H9 (cell line): ENCODE measurements around the gene MTA3. TPM values are rescaled to one million over a fixed set of nuclear protein-coding genes. Genes with fewer than 3 reads are reported as not detected.

Source experiments
- DNase-seq: peaks from one replicate; pipeline ENCODE4 v3.0.0-alpha.2; 2017
- H2AFZ ChIP-seq: one replicate; pipeline ENCODE4 v1.6.1; 2013; ENCODE audit warnings: mild to moderate bottlenecking, low read length, control low read depth, moderate library complexity
- H2AK5ac ChIP-seq: 2 replicates; pipeline ENCODE4 v1.6.1; 2013; ENCODE audit warnings: low read length, control low read depth, mixed read lengths; ENCODE audit not compliant: insufficient read length
- H2BK120ac ChIP-seq: one replicate; pipeline ENCODE4 v1.6.1; 2013; ENCODE audit warnings: low read depth, mild to moderate bottlenecking, low read length, control low read depth, inconsistent platforms; ENCODE audit not compliant: poor library complexity, severe bottlenecking
- H2BK12ac ChIP-seq: 2 replicates; pipeline ENCODE4 v1.6.1; 2013; ENCODE audit warnings: low read length, control low read depth, mixed read lengths, low read depth; ENCODE audit not compliant: insufficient read length
- H2BK15ac ChIP-seq: 2 replicates; pipeline ENCODE4 v1.6.1; 2013; ENCODE audit warnings: low read depth, low read length, control low read depth
- H2BK20ac ChIP-seq: one replicate; pipeline ENCODE4 v1.6.1; 2013; ENCODE audit warnings: low read depth, mild to moderate bottlenecking, low read length, control low read depth, inconsistent platforms; ENCODE audit not compliant: poor library complexity, severe bottlenecking
- H2BK5ac ChIP-seq: 2 replicates; pipeline ENCODE4 v1.6.1; 2013; ENCODE audit warnings: low read length, control low read depth, mixed read lengths; ENCODE audit not compliant: insufficient read length
- H3K14ac ChIP-seq: 2 replicates; pipeline ENCODE4 v1.6.1; 2013; ENCODE audit warnings: low read length, control low read depth; ENCODE audit not compliant: insufficient read depth
- H3K18ac ChIP-seq: 2 replicates; pipeline ENCODE4 v1.6.1; 2013; ENCODE audit warnings: low read depth, mild to moderate bottlenecking, mixed read lengths, low read length, control low read depth; ENCODE audit not compliant: insufficient read length
- H3K23ac ChIP-seq: 2 replicates; pipeline ENCODE4 v1.6.1; 2013; ENCODE audit warnings: low read length, control low read depth, mixed read lengths, low read depth; ENCODE audit not compliant: insufficient read length
- H3K23me2 ChIP-seq: 2 replicates; pipeline ENCODE4 v1.6.1; 2013; ENCODE audit warnings: low read depth, mild to moderate bottlenecking, mixed read lengths, low read length, control low read depth; ENCODE audit not compliant: insufficient read length, poor library complexity, severe bottlenecking
- H3K27ac ChIP-seq: 2 replicates; pipeline ENCODE4 v1.5.1; 2013; ENCODE audit warnings: low read length, control low read depth, mixed read lengths, low read depth; ENCODE audit not compliant: insufficient read length
- H3K27me3 ChIP-seq: 2 replicates; pipeline ENCODE4 v1.6.1; 2013; ENCODE audit warnings: low read length, control low read depth, inconsistent platforms; ENCODE audit not compliant: insufficient read depth
- H3K4ac ChIP-seq: 2 replicates; pipeline ENCODE4 v1.6.1; 2013; ENCODE audit warnings: low read depth, mild to moderate bottlenecking, control low read depth, inconsistent platforms, low read length, moderate library complexity
- H3K4me1 ChIP-seq: 2 replicates; pipeline ENCODE4 v1.6.1; 2013; ENCODE audit warnings: low read length, control low read depth, inconsistent platforms; ENCODE audit not compliant: insufficient read depth
- H3K4me2 ChIP-seq: 2 replicates; pipeline ENCODE4 v1.6.1; 2013; ENCODE audit warnings: low read length, control low read depth, mixed read lengths; ENCODE audit not compliant: insufficient read length, insufficient read depth
- H3K56ac ChIP-seq: 2 replicates; pipeline ENCODE4 v1.6.1; 2013; ENCODE audit warnings: low read depth, mild to moderate bottlenecking, mixed read lengths, low read length, control low read depth; ENCODE audit not compliant: insufficient read length
- H3K79me1 ChIP-seq: 2 replicates; pipeline ENCODE4 v1.6.1; 2013; ENCODE audit warnings: low read depth, mild to moderate bottlenecking, moderate library complexity, low read length, control low read depth, inconsistent platforms; ENCODE audit not compliant: insufficient read depth, poor library complexity, severe bottlenecking
- H3K79me2 ChIP-seq: 2 replicates; pipeline ENCODE4 v1.6.1; 2013; ENCODE audit warnings: low read length, control low read depth, inconsistent platforms; ENCODE audit not compliant: insufficient read depth
- H3K9ac ChIP-seq: 2 replicates; pipeline ENCODE4 v1.6.1; 2013; ENCODE audit warnings: low read length, control low read depth, mixed read lengths; ENCODE audit not compliant: insufficient read length; ENCODE audit errors: extremely low read depth
- H3K9me3 ChIP-seq: one replicate; pipeline ENCODE4 v1.6.1; 2013; ENCODE audit warnings: low read depth, low read length, inconsistent platforms; ENCODE audit not compliant: control insufficient read depth
- H3T11ph ChIP-seq: one replicate; pipeline ENCODE4 v1.6.1; 2013; ENCODE audit warnings: mild to moderate bottlenecking, low read length, control low read depth, inconsistent platforms
- H4K20me1 ChIP-seq: one replicate; pipeline ENCODE4 v1.6.1; 2013; ENCODE audit not compliant: control insufficient read depth, insufficient read length, insufficient read depth
- H4K5ac ChIP-seq: 2 replicates; pipeline ENCODE4 v1.6.1; 2013; ENCODE audit warnings: low read depth, mild to moderate bottlenecking, mixed read lengths, low read length, control low read depth; ENCODE audit not compliant: insufficient read length
- H4K8ac ChIP-seq: replicated peaks from 2 replicates; pipeline ENCODE4 v1.6.1; 2013; ENCODE audit warnings: low read length, control low read depth, mixed read lengths, low read depth; ENCODE audit not compliant: insufficient read length
- H4K91ac ChIP-seq: 2 replicates; pipeline ENCODE4 v1.6.1; 2013; ENCODE audit warnings: low read depth, mild to moderate bottlenecking, moderate library complexity, mixed read lengths, low read length, control low read depth; ENCODE audit not compliant: insufficient read length
- H3K27ac Mint-ChIP-seq, 3 experiments: 2 replicates in 2 of 3; 3 replicates in 1 of 3; pipeline ENCODE4 v1.8.0; 2020 to 2021; ENCODE audit warnings: mixed read lengths in 3 of 3, mild to moderate bottlenecking in 1 of 3, moderate library complexity in 1 of 3
- H3K27me3 Mint-ChIP-seq: 2 replicates; pipeline ENCODE4 v1.8.0; 2021; ENCODE audit warnings: low read depth, mild to moderate bottlenecking, moderate library complexity, mixed read lengths
- H3K36me3 Mint-ChIP-seq, 3 experiments: 2 replicates in 2 of 3; 3 replicates in 1 of 3; pipeline ENCODE4 v1.8.0; 2020 to 2021; ENCODE audit warnings: low read depth in 3 of 3, mixed read lengths in 3 of 3; ENCODE audit not compliant: insufficient read depth in 1 of 3
- H3K4me1 Mint-ChIP-seq, 2 experiments: 2 replicates each; pipeline ENCODE4 v1.8.0; 2020; ENCODE audit warnings: mixed read lengths in 2 of 2
- H3K4me3 Mint-ChIP-seq, 2 experiments: 2 replicates in 1 of 2; 3 replicates in 1 of 2; pipeline ENCODE4 v1.8.0; 2020 to 2021; ENCODE audit warnings: mild to moderate bottlenecking in 2 of 2, mixed read lengths in 2 of 2, moderate library complexity in 1 of 2
- H3K9me3 Mint-ChIP-seq, 2 experiments: 2 replicates in 1 of 2; 3 replicates in 1 of 2; pipeline ENCODE4 v1.8.0; 2020; ENCODE audit warnings: mild to moderate bottlenecking in 2 of 2, mixed read lengths in 2 of 2, moderate library complexity in 1 of 2
- CTCF ChIP-seq: fragments of 200-600 bp; sonication (generic); conservative IDR thresholded peaks from 3 replicates; pipeline ENCODE4 v1.8.0; 2021; ENCODE audit warnings: antibody characterized with exemption, mild to moderate bottlenecking
- WGBS: extraction: QIAGEN DNeasy Blood & Tissue Kit; methylation state at CpG from one replicate; pipeline ENCODE4 v1.1.7; 2013; ENCODE audit warnings: missing lambda C conversion rate, low lambda C conversion rate, mixed read lengths; ENCODE audit not compliant: insufficient read length; ENCODE audit errors: extremely low coverage; 5-methylcytosine and 5-hydroxymethylcytosine counted together
- total RNA-seq: library from RNA; stranded (reverse); gene quantifications from 2 replicates; pipeline ENCODE4 v1.2.1, GENCODE V29; 2021

The MTA3 gene
- total RNA-seq, 1 experiment from 2014 or later = 253 TPM

- Histone ChIP-seq H3K79me1 (no peaks in the 10 kb centered on the region), H4K5ac (no peak overlapping the region), H2BK120ac (no peak overlapping the region), H4K8ac (no peak overlapping the region), H3K14ac (no peak overlapping the region), H2AFZ (no peak overlapping the region), H2BK20ac (no peak overlapping the region), H2BK15ac (no peak overlapping the region), H2BK5ac (no peak overlapping the region), H3K56ac (no peak overlapping the region), H3K79me2 (no peaks in the 10 kb centered on the region), H3K4me1 (no peaks in the 10 kb centered on the region), H4K91ac (no peak overlapping the region), H2BK12ac (no peak overlapping the region), H3K4ac (no peak overlapping the region), H3K27me3 (no peaks in the 10 kb centered on the region), H3K23ac (no peak overlapping the region), H3K18ac (no peak overlapping the region), H3K9me3 (no peaks in the 10 kb centered on the region), H3K23me2 (peaks cover 9% of the 10 kb centered on the region), H4K20me1 (no peaks in the 10 kb centered on the region), H2AK5ac (no peak overlapping the region), H3K9ac (no peak overlapping the region), H3T11ph (no peak overlapping the region), H3K4me2 (no peak overlapping the region), H3K27ac (no peak overlapping the region)
- Mint-ChIP-seq H3K27ac (no peak overlapping the region), H3K4me3 (no peak overlapping the region), H3K9me3 (peaks cover 0 to 4% of the 10 kb centered on the region in 2 experiments; a peak in 1 of 5 replicates), H3K36me3 (peaks cover 0 to 4% (median 0%) of the 10 kb centered on the region in 3 experiments; a peak in 3 of 7 replicates), H3K27me3 (peaks cover 14% of the 10 kb centered on the region), H3K4me1 (peaks cover 27 to 29% of the 10 kb centered on the region in 2 experiments)
- WGBS = no CpG with 5 or more reads among the region's 6 CpGs
- TF ChIP-seq CTCF = no peak
- DNase-seq = no peak
Observed at GRCh38 chr2:42797281-42797680, 228.8 kb downstream of the MTA3 start.
